Measurements from ENCODE around the gene GBF1.

- TF ChIP-seq PBX3 (IDR thresholded peaks at IDR 0.05): no peak; the same call in 1 of the 2 replicates
- no peak for TF ChIP-seq SMC3 (IDR thresholded peaks at IDR 0.05; ENCODE audit: low read depth, low read length)
- no peak for TF ChIP-seq POLR2AphosphoS5 (IDR thresholded peaks at IDR 0.05; ENCODE audit: low read depth, low read length)
- no peak for TF ChIP-seq REST (IDR thresholded peaks at IDR 0.05; ENCODE audit: low read depth, low read length)
- TF ChIP-seq, protein P1, sequence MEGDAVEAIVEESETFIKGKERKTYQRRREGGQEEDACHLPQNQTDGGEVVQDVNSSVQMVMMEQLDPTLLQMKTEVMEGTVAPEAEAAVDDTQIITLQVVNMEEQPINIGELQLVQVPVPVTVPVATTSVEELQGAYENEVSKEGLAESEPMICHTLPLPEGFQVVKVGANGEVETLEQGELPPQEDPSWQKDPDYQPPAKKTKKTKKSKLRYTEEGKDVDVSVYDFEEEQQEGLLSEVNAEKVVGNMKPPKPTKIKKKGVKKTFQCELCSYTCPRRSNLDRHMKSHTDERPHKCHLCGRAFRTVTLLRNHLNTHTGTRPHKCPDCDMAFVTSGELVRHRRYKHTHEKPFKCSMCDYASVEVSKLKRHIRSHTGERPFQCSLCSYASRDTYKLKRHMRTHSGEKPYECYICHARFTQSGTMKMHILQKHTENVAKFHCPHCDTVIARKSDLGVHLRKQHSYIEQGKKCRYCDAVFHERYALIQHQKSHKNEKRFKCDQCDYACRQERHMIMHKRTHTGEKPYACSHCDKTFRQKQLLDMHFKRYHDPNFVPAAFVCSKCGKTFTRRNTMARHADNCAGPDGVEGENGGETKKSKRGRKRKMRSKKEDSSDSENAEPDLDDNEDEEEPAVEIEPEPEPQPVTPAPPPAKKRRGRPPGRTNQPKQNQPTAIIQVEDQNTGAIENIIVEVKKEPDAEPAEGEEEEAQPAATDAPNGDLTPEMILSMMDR (IDR thresholded peaks at IDR 0.05): peak; percentile 32
- no peak for TF ChIP-seq EZH2phosphoT487 (IDR thresholded peaks at IDR 0.05; ENCODE audit: borderline replicate concordance, low read depth)
- TF ChIP-seq ELF1 (IDR thresholded peaks at IDR 0.05): no peak
- no peak for TF ChIP-seq GABPA (IDR thresholded peaks at IDR 0.05; ENCODE audit: low read depth)
- TF ChIP-seq SIN3A (IDR thresholded peaks at IDR 0.05; ENCODE audit: borderline replicate concordance, low read depth, low read length): no peak
- TF ChIP-seq TEAD4 (IDR thresholded peaks at IDR 0.05; ENCODE audit: borderline replicate concordance, insufficient read depth): no peak
- TF ChIP-seq MXI1 (IDR thresholded peaks at IDR 0.05; ENCODE audit: low read depth, low read length): no peak
- TF ChIP-seq MAX (IDR thresholded peaks at IDR 0.05; ENCODE audit: low read depth): no peak
- no peak for TF ChIP-seq IRF3 (IDR thresholded peaks at IDR 0.05; ENCODE audit: low read depth, low read length)
- 0 out of 2 replicates have a peak, but pooled peaks have one; percentile 3 for TF ChIP-seq JUND (IDR thresholded peaks at IDR 0.05)
Measured at GRCh38 chr10:102268375-102268888, 23.1 kb downstream of the GBF1 start.
